HepG2 (cell line): ENCODE results near the gene RBM47. TPM values are rescaled to one million over a fixed set of nuclear protein-coding genes. Genes with fewer than 3 reads are reported as not detected.

Experiments used
- ATAC-seq: fragments of 200-7000 bp; cut with Tn5 transposase; 3 replicates; pipeline ENCODE4 v1.9.1; 2020; ENCODE audit warnings: mild to moderate bottlenecking, moderate library complexity
- BruUV-seq: library from RNA; stranded (reverse); fragments of 400-500 nt; replicated peaks from 2 replicates; lab custom pipeline; 2021; lab: Mats Ljungman, UMichigan
- CTCF ChIA-PET: fragments of 300-600 bp; formaldehyde crosslinking; extraction: SDS; loops from one replicate; lab custom pipeline; 2021; ENCODE audit warnings: low total read pairs, inconsistent platforms, low intra/inter-chr PET ratio; lab: Yijun Ruan, JAX
- POLR2A ChIA-PET: fragments of 350-600 bp; sonication (Branson Sonifier 250); formaldehyde crosslinking; loops from one replicate; lab custom pipeline; 2020; ENCODE audit warnings: antibody characterized with exemption, inconsistent platforms; lab: Yijun Ruan, JAX
- DNase-seq: peaks from one replicate; pipeline ENCODE4 v3.0.0-alpha.2; 2015; ENCODE audit warnings: low spot score
- FAIRE-seq: peaks from 3 replicates; lab custom pipeline; 2011; peaks lifted over from hg19 to GRCh38; lab: Jason Lieb, UNC
- H2AFZ ChIP-seq: one replicate; pipeline ENCODE4 v1.6.1; 2011; ENCODE audit warnings: low read length, inconsistent platforms
- H3K27ac ChIP-seq: fragments of 300-600 bp; 3 replicates; pipeline ENCODE4 v1.8.0; 2011; ENCODE audit warnings: mixed run types, mild to moderate bottlenecking, mixed read lengths, low read length, inconsistent platforms; ENCODE audit not compliant: insufficient read depth; ENCODE audit errors: extremely low read length
- H3K27me3 ChIP-seq, 2 experiments: fragments of 200-600 bp in 1 of 2; 2 replicates in 1 of 2; 3 replicates in 1 of 2; pipeline versions ENCODE4 v1.6.0 to v1.8.0; 2011; ENCODE audit warnings: low read length in 2 of 2, mild to moderate bottlenecking in 2 of 2, moderate library complexity in 2 of 2, inconsistent platforms in 1 of 2; ENCODE audit not compliant: insufficient read depth in 2 of 2, control insufficient read depth in 1 of 2
- H3K36me3 ChIP-seq, 2 experiments: fragments of 200-600 bp in 1 of 2; replicated peaks in 1 of 2; 2 replicates in 1 of 2; 3 replicates in 1 of 2; pipeline versions ENCODE4 v1.5.1 to v1.8.0; 2011; ENCODE audit warnings: low read length in 2 of 2, inconsistent platforms in 1 of 2; ENCODE audit not compliant: insufficient read depth in 2 of 2, control insufficient read depth in 1 of 2
- H3K4me1 ChIP-seq: 2 replicates; pipeline ENCODE4 v1.5.1; 2012; ENCODE audit warnings: low read length, inconsistent platforms; ENCODE audit not compliant: insufficient read depth
- H3K4me2 ChIP-seq: 2 replicates; pipeline ENCODE4 v1.6.0; 2011; ENCODE audit warnings: low read depth, low read length, inconsistent platforms
- H3K4me3 ChIP-seq, 3 experiments: fragments of 200-600 bp in 1 of 3; sonication (generic), shearing (Covaris generic) in 1 of 3; replicated peaks in 1 of 3; 2 replicates each; pipeline ENCODE4 v1.5.1; 2011 to 2016; ENCODE audit warnings: low read length in 3 of 3, inconsistent platforms in 2 of 3, low read depth in 2 of 3, mild to moderate bottlenecking in 2 of 3, control low read depth in 1 of 3, mixed read lengths in 1 of 3; ENCODE audit not compliant: insufficient read depth in 1 of 3
- H3K79me2 ChIP-seq: one replicate; pipeline ENCODE4 v1.6.1; 2011; ENCODE audit warnings: low read length, inconsistent platforms; ENCODE audit not compliant: insufficient read depth
- H3K9ac ChIP-seq: 2 replicates; pipeline ENCODE4 v1.6.0; 2011; ENCODE audit warnings: mild to moderate bottlenecking, low read depth, low read length, inconsistent platforms; ENCODE audit not compliant: insufficient read depth
- H3K9me3 ChIP-seq: 2 replicates; pipeline ENCODE4 v1.5.1; 2012; ENCODE audit warnings: mild to moderate bottlenecking, low read length
- H4K20me1 ChIP-seq: 2 replicates; pipeline ENCODE4 v1.6.0; 2011; ENCODE audit warnings: inconsistent platforms, mild to moderate bottlenecking, low read length, moderate library complexity; ENCODE audit not compliant: insufficient read depth
- AGO1 ChIP-seq: fragments of 200-400 bp; formaldehyde crosslinking; IDR thresholded peaks from 2 replicates; pipeline ENCODE4 v1.6.1; 2017; ENCODE audit warnings: mild to moderate bottlenecking, low read depth, low read length, moderate library complexity; ENCODE audit not compliant: poor library complexity, severe bottlenecking
- ATF5 ChIP-seq: sonication (generic); formaldehyde crosslinking; IDR thresholded peaks from 2 replicates; pipeline ENCODE4 v1.4.0; 2020; ENCODE audit warnings: mild to moderate bottlenecking, low read depth, missing genetic modification reagents
- CEBPB ChIP-seq: IDR thresholded peaks from 2 replicates; pipeline ENCODE4 v1.6.1; 2011; ENCODE audit warnings: low read depth, low read length, improper control_type of control experiment, borderline replicate concordance
- DNMT1 ChIP-seq: sonication (generic); formaldehyde crosslinking; IDR thresholded peaks from 2 replicates; pipeline ENCODE4 v1.5.1; 2020; ENCODE audit warnings: mild to moderate bottlenecking, missing genetic modification reagents
- GLI4 ChIP-seq: sonication (generic); formaldehyde crosslinking; IDR thresholded peaks from 2 replicates; pipeline ENCODE4 v1.5.1; 2020; ENCODE audit warnings: missing genetic modification reagents, mild to moderate bottlenecking, moderate library complexity, borderline replicate concordance
- IRX3 ChIP-seq: sonication (generic); formaldehyde crosslinking; IDR thresholded peaks from 2 replicates; pipeline ENCODE4 v1.8.1; 2023; ENCODE audit warnings: mild to moderate bottlenecking, low read depth, missing genetic modification reagents, borderline replicate concordance
- MXD1 ChIP-seq: sonication (generic); formaldehyde crosslinking; IDR thresholded peaks from 2 replicates; pipeline ENCODE4 v1.4.0; 2020; ENCODE audit warnings: mild to moderate bottlenecking, missing genetic modification reagents
- NPAS2 ChIP-seq: sonication (generic); formaldehyde crosslinking; IDR thresholded peaks from 2 replicates; pipeline ENCODE4 v1.8.0; 2022; ENCODE audit warnings: mild to moderate bottlenecking, missing genetic modification reagents, borderline replicate concordance
- POLR2AphosphoS5 ChIP-seq: IDR thresholded peaks from 2 replicates; pipeline ENCODE4 v1.6.1; 2012; ENCODE audit warnings: low read depth, low read length
- SMARCE1 ChIP-seq: fragments of 450-650 bp; IDR thresholded peaks from 2 replicates; pipeline ENCODE4 v1.6.1; 2017; ENCODE audit warnings: borderline replicate concordance
- SP2 ChIP-seq: sonication (generic); formaldehyde crosslinking; IDR thresholded peaks from 2 replicates; pipeline ENCODE4 v1.5.1; 2020; ENCODE audit warnings: mild to moderate bottlenecking, missing genetic modification reagents
- ZBTB39 ChIP-seq: sonication (generic); formaldehyde crosslinking; IDR thresholded peaks from 2 replicates; pipeline ENCODE4 v1.5.0; 2020; ENCODE audit warnings: missing genetic modification reagents
- ZFP1 ChIP-seq: IDR thresholded peaks from 2 replicates; pipeline ENCODE4 v1.6.1; 2016
- ZNF350 ChIP-seq: sonication (generic); formaldehyde crosslinking; IDR thresholded peaks from 2 replicates; pipeline ENCODE4 v1.4.0; 2020; ENCODE audit warnings: mild to moderate bottlenecking, low read depth, missing genetic modification reagents, borderline replicate concordance
- ZNF501 ChIP-seq: sonication (generic); formaldehyde crosslinking; IDR thresholded peaks from 2 replicates; pipeline ENCODE4 v1.5.1; 2020; ENCODE audit warnings: mild to moderate bottlenecking, moderate library complexity, missing genetic modification reagents
- ZNF574 ChIP-seq: sonication (generic); formaldehyde crosslinking; IDR thresholded peaks from 2 replicates; pipeline ENCODE4 v1.4.0; 2020; ENCODE audit warnings: missing genetic modification reagents
- WGBS: methylation state at CpG from one replicate; pipeline ENCODE4 v1.1.6; 2017; ENCODE audit warnings: low lambda C conversion rate; 5-methylcytosine and 5-hydroxymethylcytosine counted together
- in situ Hi-C: cut with HindIII; loops from 2 replicates; pipeline ENCODE4 v1.10.0; 2017; ENCODE audit warnings: low pct_unique_long_range_greater_than_20kb; ENCODE audit not compliant: extremely low pct_ligation_motif_present
- intact Hi-C: fragments of 100-400 bp; cut with micrococcal nuclease; formaldehyde crosslinking; loops from one replicate; pipeline ENCODE4 v1.10.0; 2022; ENCODE audit not compliant: unreplicated experiment
- polyA plus RNA-seq, 8 experiments: library from polyadenylated mRNA; depleted of rRNA in 3 of 8; stranded (reverse) in 7 of 8; unstranded in 1 of 8; fragments of >200 nt; fragmentation: Illumina TruSeq in 4 of 8; extraction: Trizol in 4 of 8; gene quantifications; 2 replicates each; pipeline versions ENCODE4 v1.2.1 to v1.2.3, GENCODE V29; 2011 to 2016; ENCODE audit warnings: low read depth in 4 of 8, missing spikeins in 1 of 8, mixed read lengths in 1 of 8; ENCODE audit not compliant: insufficient read depth in 1 of 8
- total RNA-seq, 5 experiments: library from RNA; depleted of rRNA; stranded (reverse); fragments of >200 nt; fragmentation: Illumina TruSeq; extraction: Trizol; gene quantifications; 2 replicates each; pipeline ENCODE4 v1.2.3, GENCODE V29; 2016; ENCODE audit warnings: low read depth in 1 of 5

The RBM47 gene
- total and polyA plus RNA-seq, 2 of the 13 experiments (the other 11 are each of a cell fraction or from before 2014, with no cell fraction given) = 1.2 to 2.5 TPM

GRCh38 chr4:40622913-40623312, 6.8 kb downstream of the RBM47 start:
- Histone ChIP-seq H3K9me3 (no peaks in the 10 kb centered on the region), H3K4me3 (no peak overlapping the region), H3K27me3 (peaks cover 0 to 14% of the 10 kb centered on the region in 2 experiments; a peak in 2 of 5 replicates), H4K20me1 (no peaks in the 10 kb centered on the region), H3K79me2 (no peaks in the 10 kb centered on the region), H3K4me2 (no peak overlapping the region), H3K9ac (no peak overlapping the region), H3K4me1 (peaks cover 13% of the 10 kb centered on the region), H3K27ac (no peak overlapping the region), H3K36me3 (no peaks in the 10 kb centered on the region), H2AFZ (no peak overlapping the region)
- no peak for DNase-seq
- ChIA-PET CTCF (no interaction called here), POLR2A (no interaction called here)
- WGBS = 41% methylated on average over 4 of the region's 6 CpGs
- BruUV-seq = no TSS peak
- no peak for TF ChIP-seq ZBTB39 (CRISPR knock-in tag)
- TF ChIP-seq AGO1 = no peak
- no peak for TF ChIP-seq GLI4 (CRISPR knock-in tag)
- TF ChIP-seq SMARCE1 = no peak
- TF ChIP-seq IRX3 = no peak
- TF ChIP-seq POLR2AphosphoS5 = no peak
- no peak for TF ChIP-seq CEBPB
- no peak for TF ChIP-seq NPAS2 (CRISPR knock-in tag)
- no peak for TF ChIP-seq ZFP1
- TF ChIP-seq DNMT1 (CRISPR knock-in tag) = no peak
- no peak for TF ChIP-seq ZNF350 (CRISPR knock-in tag)
- no peak for TF ChIP-seq SP2 (CRISPR knock-in tag)
- TF ChIP-seq ATF5 (CRISPR knock-in tag) = no peak
- no peak for TF ChIP-seq MXD1
- no peak for TF ChIP-seq ZNF574
- TF ChIP-seq ZNF501 (CRISPR knock-in tag) = no peak
- ATAC-seq = no peak; the same call in 2 of the 3 replicates
- intact Hi-C loops (no loop called here), in situ Hi-C loops (no loop called here)
- FAIRE-seq = no peak
